Activated T-cell treated with anti-CD3 and anti-CD28 coated beads for 1 hour (primary cell): ENCODE data around the gene BPI.
"Not testable (repeated sequence)": the region's sequence is repeated elsewhere in the genome, so short reads cannot be mapped to it uniquely, and the experiment has no call there.

Experiments
- DNase-seq: peaks from one replicate; pipeline ENCODE4 v3.0.0-alpha.2; 2020; ENCODE audit warnings: low read depth

The BPI gene

DNA sequence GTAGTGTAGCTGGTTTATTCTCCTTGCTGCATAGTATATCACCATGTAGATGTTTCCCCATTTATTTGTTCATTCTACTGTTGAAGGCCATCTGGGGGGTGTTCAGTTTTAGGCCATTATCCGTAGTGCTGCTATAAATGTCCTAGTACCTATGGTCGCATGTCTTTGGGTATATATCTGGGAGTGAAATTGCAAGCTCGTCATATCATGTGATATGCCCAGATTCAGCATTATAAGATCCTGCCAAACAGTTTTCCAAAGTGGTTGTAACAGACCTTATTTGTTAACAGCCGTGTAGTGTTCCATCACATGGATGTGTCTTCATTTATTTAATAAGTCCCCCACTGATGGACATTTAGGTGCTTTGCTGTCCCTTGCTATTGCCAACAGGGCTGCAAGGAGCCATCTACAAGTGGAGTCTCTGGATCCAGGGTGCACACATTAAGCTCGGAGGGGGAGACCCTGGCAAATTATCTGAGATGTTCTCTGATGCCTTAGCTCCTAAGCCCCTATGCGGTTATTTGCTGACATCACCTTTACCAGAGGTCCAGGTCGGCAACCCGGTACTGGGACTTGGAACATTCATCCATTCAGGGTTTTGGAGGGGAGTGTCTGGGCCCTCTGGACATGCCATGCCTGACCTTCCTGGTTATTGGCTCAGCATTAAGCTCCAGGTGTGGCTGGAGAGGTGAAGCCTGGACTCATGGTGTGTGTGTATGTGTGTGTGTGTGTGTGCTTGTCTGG is 59.2 kb downstream of the BPI start:
- DNase-seq, result no peak

GRCh38 chr20:38369389-38369788 is 65.4 kb downstream of the BPI start:
- DNase-seq, result no peak

- no peak for DNase-seq
Observed at GRCh38 chr20:38372806-38373205, 68.8 kb downstream of the BPI start.

DNA sequence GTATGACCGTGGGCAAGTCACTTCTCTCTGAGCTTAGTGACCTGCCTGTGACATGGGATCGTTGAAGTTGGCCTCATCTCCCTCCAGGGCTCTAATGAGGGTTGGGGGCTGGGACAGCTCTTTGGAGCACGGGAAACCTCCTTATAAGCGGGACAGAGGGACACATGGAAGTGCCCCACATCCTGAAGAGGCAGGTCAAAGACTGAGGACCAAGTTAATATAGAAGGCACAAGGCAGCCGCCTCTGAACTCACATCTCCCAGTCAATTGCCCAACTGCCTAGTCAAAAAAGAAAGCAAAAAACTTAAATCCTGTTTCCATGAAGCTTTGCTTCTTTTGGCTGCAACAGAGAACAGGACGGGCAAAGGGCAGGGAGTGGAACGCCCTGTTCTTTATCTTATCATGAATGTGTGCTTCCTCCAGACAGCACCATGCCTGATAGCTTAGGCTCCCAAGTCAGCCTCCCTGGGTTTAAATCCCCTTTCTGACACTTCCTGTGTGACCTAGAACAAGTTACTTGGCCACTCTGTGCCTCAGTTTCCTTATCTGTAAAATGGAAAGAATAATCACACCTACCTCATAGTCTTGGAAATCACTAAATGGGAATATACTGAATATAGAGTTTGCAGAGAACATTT is 69.4 kb downstream of the BPI start:
- no peak for DNase-seq

DNA sequence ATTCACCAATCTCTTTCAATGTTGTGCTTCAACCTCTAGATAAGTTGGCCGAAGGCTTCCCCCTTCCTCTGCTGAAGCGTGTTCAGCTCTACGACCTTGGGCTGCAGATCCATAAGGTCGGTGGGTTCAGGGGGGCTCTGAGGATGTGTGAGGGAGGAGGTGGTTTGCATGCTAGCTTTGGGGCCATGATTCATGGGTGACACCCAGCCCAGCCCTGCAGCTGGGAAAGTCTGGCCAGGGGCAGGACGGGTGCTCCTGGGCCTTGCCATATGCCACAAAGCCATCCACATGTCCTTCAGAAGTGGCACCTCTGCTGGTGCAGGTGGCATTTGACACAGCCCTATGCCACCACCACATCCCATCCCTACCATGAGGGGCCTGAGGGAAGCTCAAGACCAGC is 69.9 kb downstream of the BPI start:
- DNase-seq, result no peak

GRCh38 chr20:38377039-38377685 is 73.2 kb downstream of the BPI start:
- no peak for DNase-seq

GRCh38 chr20:38377838-38378237 is 73.9 kb downstream of the BPI start:
- not testable (repeated sequence) for DNase-seq

DNA sequence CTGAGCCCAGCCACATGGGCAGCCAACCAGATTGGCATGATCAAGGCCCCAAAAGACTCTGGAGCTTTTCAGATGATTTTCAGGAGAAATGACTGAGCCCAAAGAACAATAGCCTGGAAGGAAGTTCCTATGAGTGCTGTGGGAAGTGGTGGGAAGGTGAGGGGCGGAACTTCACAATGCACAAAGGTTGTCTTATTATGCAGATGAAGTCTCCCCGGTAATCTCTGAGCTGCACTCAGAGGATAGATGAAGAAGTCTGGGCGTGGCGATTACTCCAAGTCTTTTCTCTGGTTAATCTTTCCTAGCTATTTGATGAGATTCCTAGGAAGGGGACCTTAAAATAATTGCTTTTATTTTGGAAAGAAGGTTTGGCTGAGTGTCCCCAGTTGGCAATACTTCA is 79.2 kb downstream of the BPI start:
- no peak for DNase-seq

GRCh38 chr20:38386004-38386403 is 82.0 kb downstream of the BPI start:
- DNase-seq, result no peak

DNA sequence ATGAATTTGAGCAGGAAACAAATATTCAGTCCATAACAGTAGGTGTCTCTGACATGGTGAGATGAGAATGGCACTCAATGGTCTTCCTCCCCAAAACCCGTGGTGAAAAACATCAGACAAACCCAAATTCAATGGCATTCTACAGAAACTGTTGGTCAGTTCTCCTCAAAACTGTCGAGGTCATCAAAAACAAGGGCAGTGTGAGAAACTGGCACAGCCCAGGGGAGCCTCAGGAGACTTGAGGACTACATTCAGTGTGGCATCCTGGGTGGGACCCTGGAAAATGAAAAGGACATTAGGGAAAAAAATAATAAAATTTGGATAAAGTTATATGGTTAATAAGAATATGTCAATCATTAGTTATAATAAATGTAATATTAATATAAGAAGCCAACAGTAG is 82.9 kb downstream of the BPI start:
- DNase-seq, result no peak
